Spleen (tissue), 11 donors: ENCODE results near the gene ACAD11. TPM values are rescaled to one million over a fixed set of nuclear protein-coding genes. Genes with fewer than 3 reads are reported as not detected.

ENCODE experiments used
- DNase-seq: peaks from one replicate; pipeline ENCODE4 v3.0.0-alpha.2; 2020
- H3K27ac ChIP-seq, 8 donors: fragments of 200-600 bp; sonication (generic) in 7 of 8; 1 replicate in 4 of 8; 2 replicates in 4 of 8; pipeline versions ENCODE4 v1.5.0 to v1.8.0; 2016 to 2021; ENCODE audit warnings: inconsistent platforms in 4 of 8, mild to moderate bottlenecking in 4 of 8, moderate library complexity in 1 of 8
- H3K27me3 ChIP-seq, 7 donors: fragments of 200-600 bp; sonication (generic) in 6 of 7; replicated peaks in 1 of 7; 1 replicate in 4 of 7; 2 replicates in 3 of 7; pipeline versions ENCODE4 v1.5.0 to v1.8.0; 2016 to 2021; ENCODE audit warnings: inconsistent platforms in 3 of 7, mild to moderate bottlenecking in 1 of 7
- H3K36me3 ChIP-seq, 6 donors: fragments of 200-600 bp; sonication (generic) in 5 of 6; 1 replicate in 4 of 6; 2 replicates in 2 of 6; pipeline versions ENCODE4 v1.5.0 to v1.8.0; 2016 to 2021; ENCODE audit warnings: inconsistent platforms in 2 of 6
- H3K4me1 ChIP-seq, 6 donors: fragments of 200-600 bp; sonication (generic) in 5 of 6; 1 replicate in 3 of 6; 2 replicates in 3 of 6; pipeline versions ENCODE4 v1.5.0 to v1.8.0; 2016 to 2021; ENCODE audit warnings: inconsistent platforms in 3 of 6
- H3K4me3 ChIP-seq, 8 donors: fragments of 200-600 bp; sonication (generic) in 7 of 8; 1 replicate in 4 of 8; 2 replicates in 4 of 8; pipeline versions ENCODE4 v1.5.0 to v1.8.0; 2016 to 2021; ENCODE audit warnings: inconsistent platforms in 4 of 8, mild to moderate bottlenecking in 4 of 8, moderate library complexity in 2 of 8
- H3K9me3 ChIP-seq, 8 donors: fragments of 200-600 bp; sonication (generic) in 7 of 8; 1 replicate in 4 of 8; 2 replicates in 4 of 8; pipeline versions ENCODE4 v1.5.0 to v1.8.0; 2016 to 2021; ENCODE audit warnings: inconsistent platforms in 4 of 8
- POLR2A ChIP-seq, 3 donors: fragments of 450-650 bp; IDR thresholded peaks; one replicate each; pipeline ENCODE4 v1.5.1; 2017; ENCODE audit warnings: antibody characterized with exemption in 3 of 3, mild to moderate bottlenecking in 1 of 3
- POLR2AphosphoS5 ChIP-seq, 3 donors: sonication (generic); formaldehyde crosslinking; IDR thresholded peaks; one replicate each; pipeline ENCODE4 v1.5.1; 2017; ENCODE audit warnings: antibody characterized with exemption in 3 of 3
- WGBS, 5 donors: extraction: QIAGEN DNeasy Blood & Tissue Kit in 3 of 5; methylation state at CpG; one replicate each; pipeline versions ENCODE4 v1.1.5 to v1.1.7; 2013 to 2018; 5-methylcytosine and 5-hydroxymethylcytosine counted together
- intact Hi-C: fragments of 100-400 bp; cut with DNase I; formaldehyde crosslinking; loops from one replicate; pipeline ENCODE4 v1.15.0; 2023; ENCODE audit warnings: low total_unique reads
- polyA plus RNA-seq, 3 donors: library from polyadenylated mRNA; stranded (reverse); fragments of 200-250 nt; gene quantifications; one replicate each; pipeline ENCODE4 v1.2.1, GENCODE V29; 2013
- total RNA-seq, 7 donors: library from RNA; depleted of rRNA in 3 of 7; stranded (reverse); fragments of >200 nt in 3 of 7; fragmentation: NEBNext Ultra II Directional in 4 of 7; extraction: Animal tissue kit (Norgen Biotek cat#: 25700) in 4 of 7; gene quantifications; one replicate each; pipeline versions ENCODE4 v1.1.0 to v1.2.1, GENCODE V29; 2016 to 2021
- TF ChIP-seq, protein P1 (sequence below), 11 experiments: fragments of 200-600 bp in 7 of 11; fragments of 450-650 bp in 4 of 11; sonication (generic) in 4 of 11; IDR thresholded peaks in 8 of 11; conservative IDR thresholded peaks in 3 of 11; 1 replicate in 7 of 11; 2 replicates in 4 of 11; pipeline versions ENCODE4 v1.4.0 to v1.8.0; 2016 to 2021; ENCODE audit warnings: antibody characterized with exemption in 11 of 11, inconsistent platforms in 4 of 11, mild to moderate bottlenecking in 1 of 11
- donor health status: healthy with polysubstance abuse.
- donor health status: DM: no; HTN: no; CAD: no; lungs with moderate emphysema.
- donor health status: DM: no; HTN: no; CAD: no.
- donor health status: Bipolar disorder and iron deficiency.
- donor health status: healthy.
- donor health status: DM: no; HTN: no; CAD: no.
- donor health status: DM: yes; HTN: yes; CAD: no.

Gene ACAD11
- total and polyA plus RNA-seq, 10 donors: 6.8 to 40.0 (median 24.7) TPM

DNA sequence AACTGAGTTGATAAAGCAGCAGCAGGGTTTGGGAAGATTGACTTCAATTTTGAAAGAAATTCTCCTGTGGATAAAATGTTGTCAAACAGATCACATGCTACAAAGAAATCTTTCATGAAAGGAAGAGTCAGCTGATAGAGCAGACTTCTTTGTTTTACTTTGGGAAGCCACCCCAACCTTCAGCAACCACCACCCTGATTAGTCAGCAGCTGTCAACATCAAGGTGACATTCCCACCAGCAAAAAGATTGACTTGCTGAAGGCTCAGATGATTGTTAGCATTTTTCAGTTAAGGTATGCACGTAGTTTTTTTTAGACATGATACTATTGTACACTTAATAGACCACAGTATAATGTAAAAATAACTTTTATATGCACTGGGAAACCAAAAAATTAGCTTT is 150.1 kb downstream of the ACAD11 start:
- Histone ChIP-seq H3K27ac (no peak overlapping the region), H3K4me3 (no peak overlapping the region), H3K9me3 (no peaks in the 10 kb centered on the region), H3K27me3 (no peaks in the 10 kb centered on the region), H3K36me3 (peaks cover 4 to 100% (median 87%) of the 10 kb centered on the region in 6 donors), H3K4me1 (no peaks in the 10 kb centered on the region)
- intact Hi-C loops: no loop called here
- WGBS, 5 donors: 91 to 97% (median 96%) methylated on average over 1 of the region's 1 CpG
- no peak for DNase-seq
- TF ChIP-seq POLR2A (IDR thresholded peaks at IDR 0.05) (no peak), POLR2AphosphoS5 (IDR thresholded peaks at IDR 0.05) (no peak)
- TF ChIP-seq, protein P1, sequence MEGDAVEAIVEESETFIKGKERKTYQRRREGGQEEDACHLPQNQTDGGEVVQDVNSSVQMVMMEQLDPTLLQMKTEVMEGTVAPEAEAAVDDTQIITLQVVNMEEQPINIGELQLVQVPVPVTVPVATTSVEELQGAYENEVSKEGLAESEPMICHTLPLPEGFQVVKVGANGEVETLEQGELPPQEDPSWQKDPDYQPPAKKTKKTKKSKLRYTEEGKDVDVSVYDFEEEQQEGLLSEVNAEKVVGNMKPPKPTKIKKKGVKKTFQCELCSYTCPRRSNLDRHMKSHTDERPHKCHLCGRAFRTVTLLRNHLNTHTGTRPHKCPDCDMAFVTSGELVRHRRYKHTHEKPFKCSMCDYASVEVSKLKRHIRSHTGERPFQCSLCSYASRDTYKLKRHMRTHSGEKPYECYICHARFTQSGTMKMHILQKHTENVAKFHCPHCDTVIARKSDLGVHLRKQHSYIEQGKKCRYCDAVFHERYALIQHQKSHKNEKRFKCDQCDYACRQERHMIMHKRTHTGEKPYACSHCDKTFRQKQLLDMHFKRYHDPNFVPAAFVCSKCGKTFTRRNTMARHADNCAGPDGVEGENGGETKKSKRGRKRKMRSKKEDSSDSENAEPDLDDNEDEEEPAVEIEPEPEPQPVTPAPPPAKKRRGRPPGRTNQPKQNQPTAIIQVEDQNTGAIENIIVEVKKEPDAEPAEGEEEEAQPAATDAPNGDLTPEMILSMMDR (IDR thresholded peaks at IDR 0.05 in 8 of 11, conservative IDR thresholded peaks at IDR 0.05 in 3 of 11): no peak

DNA sequence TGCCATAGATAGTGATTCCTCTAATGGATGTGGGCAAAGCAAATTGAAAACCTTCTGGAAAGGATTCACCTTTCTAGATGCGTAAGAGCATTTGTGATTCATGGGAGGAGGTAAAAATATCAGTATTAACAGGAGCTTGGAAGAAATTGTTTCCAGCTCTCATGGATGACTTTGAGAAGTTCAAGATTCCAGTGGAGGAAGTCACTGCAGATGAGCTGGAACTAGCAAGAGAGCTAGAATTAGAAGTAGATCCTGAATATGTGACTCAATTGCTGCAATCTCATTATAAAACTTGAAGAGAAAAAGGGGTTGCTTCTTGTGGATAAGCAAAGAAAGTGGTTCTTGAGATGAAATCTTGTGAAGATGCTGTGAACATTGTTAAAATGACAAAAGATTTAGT is 150.5 kb downstream of the ACAD11 start:
- H3K4me3 ChIP-seq: no peak overlapping the region
- DNase-seq: no peak
- H3K27me3 ChIP-seq: no peaks in the 10 kb centered on the region
- 97 to 100% (median 100%) methylated on average over 1 of the region's 1 CpG for WGBS, 5 donors
- TF ChIP-seq POLR2A (IDR thresholded peaks at IDR 0.05) (no peak), POLR2AphosphoS5 (IDR thresholded peaks at IDR 0.05) (no peak)
- TF ChIP-seq, protein P1 (IDR thresholded peaks at IDR 0.05 in 8 of 11, conservative IDR thresholded peaks at IDR 0.05 in 3 of 11): no peak
- peaks cover 4 to 100% (median 87%) of the 10 kb centered on the region in 6 donors for H3K36me3 ChIP-seq
- intact Hi-C loops: no loop called here
- H3K4me1 ChIP-seq: no peaks in the 10 kb centered on the region
- no peak overlapping the region for H3K27ac ChIP-seq
- H3K9me3 ChIP-seq: no peaks in the 10 kb centered on the region

Other genes starting within 250 kb of the ACAD11 start
- gene DNAJC13, start 242.3 kb downstream of the ACAD11 start, total RNA-seq: 10 to 100 TPM; 49.6 to 78.4 (median 53.7) TPM
- gene DNAJC13, start 242.3 kb downstream of the ACAD11 start, polyA plus RNA-seq: 1 to 10 TPM; 5.6 to 7.3 (median 6.0) TPM
- gene ACKR4, start 62.5 kb downstream of the ACAD11 start, total RNA-seq: 1 to 10 TPM; 1.1 to 2.6 (median 1.3) TPM
- gene ACKR4, start 62.5 kb downstream of the ACAD11 start, polyA plus RNA-seq: 1 to 10 TPM in 2 of 3 donors, under 1 TPM in 1; 0.50 to 1.2 (median 1.0) TPM
- gene UBA5, start 520 bp upstream of the ACAD11 start, total RNA-seq: 10 to 100 TPM; 37.3 to 71.5 (median 52.8) TPM
- 10 to 100 TPM; 19.2 to 33.3 (median 30.8) TPM for gene UBA5, start 520 bp upstream of the ACAD11 start, polyA plus RNA-seq
- gene NPHP3, start 62.6 kb upstream of the ACAD11 start, total RNA-seq: 10 to 100 TPM; 22.7 to 66.7 (median 39.9) TPM
- gene NPHP3, start 62.6 kb upstream of the ACAD11 start, polyA plus RNA-seq: 10 to 100 TPM in 2 of 3 donors, 1 to 10 TPM in 1; 4.6 to 12.0 (median 11.9) TPM